ENCODE data around the gene MLC1.

Gene MLC1

DNA sequence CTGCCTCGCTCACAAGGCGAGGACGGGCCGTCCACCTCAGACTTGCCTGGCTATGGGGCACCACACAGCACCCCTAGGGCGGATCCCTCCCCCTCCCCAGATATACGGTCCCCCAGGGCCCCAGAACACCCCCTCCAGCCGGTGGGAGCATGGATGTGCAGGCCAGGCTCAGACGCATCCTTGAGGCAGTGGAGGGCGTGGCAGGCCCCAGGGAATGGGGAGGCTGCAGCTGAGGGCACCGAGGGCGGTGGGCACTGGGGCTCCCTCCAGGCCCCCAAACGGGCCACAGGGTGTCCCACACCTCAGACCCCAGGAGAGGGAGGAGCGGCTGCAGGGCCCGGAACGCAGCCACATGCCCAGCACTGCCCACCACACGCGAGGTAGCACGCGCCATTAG, 39.2 kb downstream of the MLC1 start:
- in situ Hi-C loops (cut with HindIII; ENCODE audit: low pct_unique_long_range_greater_than_20kb, low sequenced_read_pairs): no loop called here
- TF ChIP-seq JUND (IDR thresholded peaks at IDR 0.05; ENCODE audit: low read depth): no peak

DNA sequence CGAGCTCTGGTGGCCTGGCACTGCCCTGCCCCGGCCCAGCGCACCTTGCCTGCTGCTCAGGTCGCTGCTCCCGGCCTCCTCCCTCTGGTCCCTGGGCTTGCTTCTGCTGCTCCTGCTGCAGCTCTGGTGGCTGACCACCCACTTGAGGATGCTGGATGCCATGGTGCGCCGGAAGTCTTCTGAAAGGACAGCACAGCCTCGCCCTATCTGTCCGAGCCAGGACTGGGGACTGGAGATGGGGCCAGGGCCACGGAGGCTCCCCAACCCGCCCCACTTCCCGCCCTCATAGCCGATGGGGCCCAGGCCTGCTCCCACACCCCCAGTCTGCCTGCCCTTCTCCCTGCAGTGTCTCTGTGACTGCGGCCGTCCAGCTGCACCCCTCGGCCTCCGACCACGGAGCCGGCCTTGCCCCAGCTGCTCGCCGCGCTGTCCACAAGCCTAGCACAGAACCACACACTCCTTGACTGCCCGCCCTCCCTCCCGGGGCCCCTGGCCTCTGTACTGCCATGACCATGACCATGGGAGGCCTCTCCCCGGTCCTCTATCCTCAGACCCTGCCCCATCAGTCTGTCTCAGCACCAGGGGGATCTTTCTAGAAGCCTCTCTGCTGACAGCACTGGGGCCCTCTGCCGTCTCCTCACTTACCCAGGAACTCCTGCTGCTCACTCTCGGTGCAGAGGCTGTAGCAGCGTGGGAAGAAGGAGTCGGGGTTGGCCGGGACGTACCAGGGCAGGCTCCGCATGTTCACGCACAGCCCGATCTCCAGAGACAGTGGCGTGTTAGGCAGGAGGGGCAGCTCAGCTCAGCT, 39.8 kb downstream of the MLC1 start:
- TF ChIP-seq JUND (IDR thresholded peaks at IDR 0.05; ENCODE audit: low read depth): no peak
- in situ Hi-C loops (cut with HindIII; ENCODE audit: low pct_unique_long_range_greater_than_20kb, low sequenced_read_pairs): no loop called here

More for the DNA sequence above, 39.2 kb downstream of the MLC1 start:
- DNase-seq (ENCODE audit: low read depth in 1 of 2, low spot score in 1 of 2): no peak

DNA sequence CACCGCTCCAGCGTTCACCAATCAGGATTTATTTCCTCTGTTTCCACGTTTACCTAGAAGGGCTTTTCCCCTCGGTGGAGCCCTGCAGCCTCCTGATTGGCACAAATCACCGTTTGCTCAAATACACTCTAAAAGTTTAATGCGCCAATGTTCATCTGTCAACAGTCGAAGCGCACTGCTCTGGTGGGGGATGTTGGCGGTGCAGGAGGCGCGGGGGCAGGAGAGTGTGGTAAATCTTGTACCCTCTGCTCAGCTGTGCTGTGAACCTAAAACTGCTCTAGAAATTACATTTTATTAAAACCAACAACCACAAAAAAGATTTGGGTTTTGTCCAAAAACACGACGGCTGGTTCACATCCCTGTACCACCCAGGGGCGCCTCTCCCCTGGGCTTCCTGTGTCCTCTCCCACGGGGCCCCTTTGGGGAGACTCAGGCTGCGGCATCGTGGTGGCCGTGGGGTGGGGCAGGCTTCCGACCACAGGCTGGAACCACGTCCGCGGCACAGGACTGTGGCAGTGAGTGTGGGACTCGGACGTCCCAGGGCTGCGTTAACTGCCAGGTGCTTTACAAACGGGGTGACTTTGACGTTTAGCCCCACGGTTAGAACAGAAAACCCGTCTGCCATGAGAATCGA, 40.6 kb downstream of the MLC1 start:
- no peak for TF ChIP-seq JUND (IDR thresholded peaks at IDR 0.05; ENCODE audit: low read depth)
- in situ Hi-C loops (cut with HindIII; ENCODE audit: low pct_unique_long_range_greater_than_20kb, low sequenced_read_pairs): no loop called here
- no peak for DNase-seq (ENCODE audit: low read depth in 1 of 2, low spot score in 1 of 2)

More for the DNA sequence above, 39.8 kb downstream of the MLC1 start:
- no peak for DNase-seq (ENCODE audit: low read depth in 1 of 2, low spot score in 1 of 2)

DNA sequence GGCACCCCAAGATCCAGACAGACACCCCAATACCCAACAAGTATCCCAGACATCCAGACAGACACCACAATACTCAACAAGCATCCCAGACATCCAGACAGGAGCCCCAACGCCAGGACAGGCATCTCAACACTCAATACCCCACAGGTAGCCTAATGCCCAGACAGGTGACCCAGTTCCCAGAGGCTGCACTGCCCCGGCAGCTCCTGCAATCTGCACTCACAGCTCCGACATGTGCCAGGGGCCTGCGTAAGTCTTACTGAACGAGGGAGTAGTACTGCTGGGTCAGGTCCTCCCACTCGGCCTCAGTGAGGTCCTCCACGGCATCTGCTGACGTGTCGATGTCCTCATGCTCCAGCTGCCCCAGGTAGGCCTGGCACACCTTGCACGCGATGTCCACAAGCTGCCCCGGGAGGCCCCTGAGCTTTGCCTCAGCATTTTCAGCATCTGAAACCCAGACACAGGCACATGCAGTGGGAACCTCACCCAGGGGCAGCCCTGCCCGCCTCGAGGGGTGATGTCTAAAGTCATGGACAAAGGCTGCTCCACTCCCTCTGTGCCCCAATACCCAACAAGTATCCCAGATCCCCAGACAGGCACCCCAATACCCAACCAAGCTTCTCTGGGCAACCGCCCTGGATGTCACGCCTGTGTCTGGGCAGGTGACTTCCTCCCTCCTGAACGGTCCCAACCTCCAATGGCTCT, 43.7 kb downstream of the MLC1 start:
- TF ChIP-seq JUND (IDR thresholded peaks at IDR 0.05; ENCODE audit: low read depth): no peak
- DNase-seq (ENCODE audit: low read depth in 1 of 2, low spot score in 1 of 2): no peak
- in situ Hi-C loops (cut with HindIII; ENCODE audit: low pct_unique_long_range_greater_than_20kb, low sequenced_read_pairs): no loop called here

DNA sequence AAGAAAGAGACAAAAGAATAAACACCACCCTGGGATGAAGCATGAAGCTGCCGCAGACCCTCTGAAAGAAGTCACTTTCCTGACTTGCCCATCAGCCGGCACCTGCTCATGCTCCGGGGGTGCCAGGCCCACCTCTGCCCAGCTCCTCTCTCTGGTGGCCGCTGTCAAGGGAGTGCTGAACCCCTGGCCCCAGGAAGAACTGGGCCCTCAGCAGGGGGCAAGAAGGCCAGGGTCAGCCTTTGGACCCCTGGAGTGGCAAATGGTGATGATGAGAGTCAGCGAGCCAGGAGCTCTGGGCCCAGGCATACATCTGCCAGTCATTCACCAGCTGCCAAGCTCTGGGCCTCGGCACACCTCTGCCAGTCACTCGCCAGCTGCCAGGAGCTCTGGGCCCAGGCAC, 44.5 kb downstream of the MLC1 start:
- no peak for TF ChIP-seq JUND (IDR thresholded peaks at IDR 0.05; ENCODE audit: low read depth)
- DNase-seq (ENCODE audit: low read depth in 1 of 2, low spot score in 1 of 2): no peak
- in situ Hi-C loops (cut with HindIII; ENCODE audit: low pct_unique_long_range_greater_than_20kb, low sequenced_read_pairs): no loop called here

DNA sequence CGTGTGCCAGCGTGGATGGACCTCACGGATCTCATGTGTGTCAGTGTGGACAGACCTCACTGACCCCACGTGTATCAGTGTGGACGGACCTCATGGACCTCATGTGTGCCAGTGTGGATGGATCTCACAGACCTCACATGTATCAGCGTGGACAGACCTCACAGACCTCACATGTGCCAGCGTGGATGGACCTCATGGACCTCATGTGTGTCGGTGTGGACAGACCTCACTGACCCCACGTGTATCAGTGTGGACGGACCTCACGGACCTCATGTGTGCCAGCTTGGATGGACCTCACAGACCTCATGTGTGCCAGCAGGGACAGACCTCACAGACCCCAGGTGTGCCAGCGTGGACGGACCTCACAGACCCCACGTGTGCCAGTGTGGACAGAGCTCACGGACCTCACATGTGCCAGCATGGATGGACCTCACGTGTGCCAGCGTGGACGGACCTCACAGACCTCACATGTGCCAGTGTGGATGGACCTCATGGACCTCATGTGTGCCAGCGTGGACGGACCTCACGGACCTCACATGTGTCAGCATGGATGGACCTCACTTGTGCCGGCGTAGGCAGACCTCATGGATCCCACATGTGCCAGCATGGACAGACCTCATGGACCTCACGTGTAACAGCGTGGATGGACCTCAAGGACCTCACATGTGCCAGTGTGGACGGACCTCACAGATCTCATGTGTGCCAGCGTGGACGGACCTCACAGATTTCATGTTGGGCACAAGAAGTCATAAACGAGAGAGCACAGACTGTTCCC, 45.4 kb downstream of the MLC1 start:
- in situ Hi-C loops (cut with HindIII; ENCODE audit: low pct_unique_long_range_greater_than_20kb, low sequenced_read_pairs): no loop called here
- DNase-seq (ENCODE audit: low read depth in 1 of 2, low spot score in 1 of 2): no peak
- TF ChIP-seq JUND (IDR thresholded peaks at IDR 0.05; ENCODE audit: low read depth): no peak

DNA sequence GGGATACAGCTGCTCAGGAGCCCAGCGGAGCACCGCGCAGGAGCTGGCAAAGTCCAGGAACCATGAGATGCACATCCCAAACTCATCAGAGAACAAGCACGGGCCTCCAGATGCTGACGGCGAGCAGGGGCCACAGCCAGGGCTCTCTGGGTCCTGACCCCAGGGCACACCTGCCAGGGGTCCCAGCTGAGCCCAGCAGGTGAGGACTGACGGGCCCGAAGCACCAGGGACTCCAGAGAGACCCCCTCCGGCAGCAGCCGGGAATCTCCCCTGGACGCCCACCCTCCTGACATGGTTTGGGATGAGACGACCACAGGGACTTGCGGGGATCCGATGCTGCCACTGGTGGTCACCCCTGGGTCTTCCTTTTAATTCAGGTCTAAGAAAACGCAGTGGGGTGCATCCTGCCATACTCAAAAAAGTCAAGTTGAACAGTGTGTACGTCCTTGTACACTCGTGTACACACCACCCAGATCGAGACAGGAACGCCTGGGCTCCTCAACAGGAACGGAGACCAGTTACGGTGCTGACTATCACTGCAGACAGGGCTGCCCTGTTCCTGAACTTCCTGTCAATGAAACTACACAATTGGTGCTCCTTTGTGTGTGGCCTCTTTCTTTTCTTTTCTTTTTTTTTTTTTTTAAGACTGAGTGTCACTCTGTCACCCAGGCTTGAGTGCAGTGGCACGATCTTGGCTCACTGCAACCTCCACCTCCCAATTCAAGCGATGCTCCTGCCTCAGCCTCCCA, 49.1 kb downstream of the MLC1 start:
- in situ Hi-C loops (cut with HindIII; ENCODE audit: low pct_unique_long_range_greater_than_20kb, low sequenced_read_pairs): no loop called here
- no peak for DNase-seq (ENCODE audit: low read depth in 1 of 2, low spot score in 1 of 2)
- TF ChIP-seq JUND (IDR thresholded peaks at IDR 0.05; ENCODE audit: low read depth): no peak

DNA sequence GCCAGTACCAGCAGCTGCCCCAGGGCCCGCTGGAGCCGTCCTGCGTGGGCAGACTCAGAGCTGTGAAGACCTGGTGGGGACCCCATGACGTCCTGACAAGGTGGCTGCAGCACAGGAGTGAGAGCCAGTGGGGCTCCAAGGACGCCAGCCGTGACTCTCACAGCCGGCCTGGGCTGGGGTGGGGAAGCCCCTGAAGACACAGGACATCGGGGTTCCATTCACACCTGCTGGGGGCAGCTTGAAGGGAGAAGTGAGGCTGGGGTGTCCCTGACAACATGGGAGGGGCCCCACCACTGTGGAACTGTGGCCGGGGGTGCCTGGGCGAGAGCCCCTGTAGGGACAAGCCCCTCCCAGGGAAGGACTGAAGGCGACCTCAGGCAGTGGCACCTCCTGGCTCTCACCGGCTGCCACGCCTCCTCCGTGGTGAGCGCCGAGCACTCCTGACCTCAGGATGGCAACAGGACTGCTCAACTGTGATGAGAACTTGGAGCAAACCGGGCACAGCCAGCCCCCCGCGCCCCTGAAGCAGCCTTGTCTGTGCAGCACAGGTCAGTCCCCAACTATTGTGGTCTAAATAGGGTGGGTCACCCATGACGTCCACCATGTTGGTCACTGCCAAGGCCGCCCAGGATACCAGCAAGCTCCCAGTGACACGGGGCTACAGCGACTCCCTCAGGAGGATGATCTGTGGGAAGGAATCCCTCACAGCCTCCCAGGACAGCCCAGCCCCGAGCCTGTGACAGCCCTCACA, 49.9 kb downstream of the MLC1 start:
- DNase-seq (ENCODE audit: low read depth in 1 of 2, low spot score in 1 of 2): no peak
- in situ Hi-C loops (cut with HindIII; ENCODE audit: low pct_unique_long_range_greater_than_20kb, low sequenced_read_pairs): no loop called here
- TF ChIP-seq JUND (IDR thresholded peaks at IDR 0.05; ENCODE audit: low read depth): no peak

DNA sequence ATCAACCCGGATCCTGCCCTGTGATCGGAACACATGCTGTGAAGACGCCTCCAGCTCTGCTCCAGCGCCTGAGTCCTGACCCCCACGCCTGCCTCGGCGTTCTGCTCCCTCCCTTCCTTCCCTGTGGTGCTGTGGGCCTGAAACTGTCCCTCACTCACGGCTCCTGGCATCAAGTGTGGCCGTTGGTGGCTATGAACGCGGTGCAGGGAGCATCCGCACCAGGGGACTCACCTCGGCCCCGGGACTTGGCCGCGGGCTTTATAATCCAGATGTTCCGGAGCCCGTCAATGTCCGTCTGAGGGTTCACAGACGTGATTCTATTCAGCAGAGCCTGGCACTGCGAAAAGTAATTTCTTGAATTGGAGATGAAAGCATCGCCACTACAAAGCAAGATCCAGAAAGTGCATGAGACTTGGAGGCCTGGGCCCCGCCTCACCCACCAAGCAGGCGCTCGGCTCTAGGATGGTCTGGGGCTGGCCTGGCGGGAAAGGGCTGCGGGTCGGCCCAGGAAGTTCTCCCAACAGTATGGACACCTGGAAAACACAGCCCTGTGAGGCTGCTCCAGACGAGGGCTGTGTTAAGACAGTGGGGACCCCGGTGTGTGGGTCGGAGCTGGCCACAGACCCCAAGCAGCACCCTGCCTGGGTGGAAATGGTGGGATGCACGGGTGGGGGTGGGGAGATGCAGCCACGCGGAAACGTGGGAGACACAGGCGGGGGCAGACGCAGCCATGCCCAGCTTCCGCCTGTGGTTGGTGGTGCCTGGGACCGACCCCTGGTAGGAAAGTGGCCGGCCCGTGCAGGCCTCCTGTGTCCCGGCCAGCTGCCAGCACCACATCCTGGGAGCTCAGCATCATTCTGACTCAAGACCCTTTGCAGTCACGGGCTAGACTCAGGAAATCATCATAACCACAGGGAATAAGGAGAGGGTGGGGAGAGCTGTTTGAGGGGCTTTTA, 50.8 kb downstream of the MLC1 start:
- no peak for DNase-seq (ENCODE audit: low read depth in 1 of 2, low spot score in 1 of 2)
- TF ChIP-seq JUND (IDR thresholded peaks at IDR 0.05; ENCODE audit: low read depth): no peak
- in situ Hi-C loops (cut with HindIII; ENCODE audit: low pct_unique_long_range_greater_than_20kb, low sequenced_read_pairs): no loop called here

DNA sequence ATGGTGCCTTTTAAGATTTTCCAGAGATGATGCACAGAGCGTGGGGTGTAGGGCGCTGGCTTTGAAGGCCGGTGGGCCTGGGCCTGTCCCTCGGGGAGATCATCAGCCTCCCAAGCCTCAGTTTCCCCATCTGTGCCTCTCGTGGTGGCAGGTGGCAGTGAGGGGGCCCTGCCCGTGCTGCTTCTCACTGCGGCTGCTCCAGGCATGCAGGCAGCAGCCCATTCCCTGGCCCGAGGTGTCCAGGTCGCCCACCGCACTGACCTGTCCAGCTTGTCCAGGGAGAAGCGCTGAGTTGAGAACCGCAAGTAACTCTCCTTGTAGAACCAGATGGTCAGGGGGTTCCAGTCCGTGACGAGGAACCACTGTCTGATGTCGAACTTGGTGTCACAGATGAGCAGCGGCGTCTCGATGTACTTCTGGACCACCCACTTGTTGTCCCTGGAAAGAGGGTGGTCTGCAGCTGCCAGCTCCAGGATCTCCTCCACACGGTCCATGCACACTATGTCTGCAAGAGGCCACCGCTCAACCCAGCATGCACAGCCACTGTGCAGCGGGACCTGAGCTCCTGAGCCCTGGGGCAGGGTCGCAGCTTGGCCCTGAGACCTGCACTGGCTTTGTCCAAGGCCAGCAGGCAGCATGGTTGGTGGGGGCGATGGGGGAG, 52.2 kb downstream of the MLC1 start:
- TF ChIP-seq JUND (IDR thresholded peaks at IDR 0.05; ENCODE audit: low read depth): no peak
- DNase-seq (ENCODE audit: low read depth in 1 of 2, low spot score in 1 of 2): no peak
- in situ Hi-C loops (cut with HindIII; ENCODE audit: low pct_unique_long_range_greater_than_20kb, low sequenced_read_pairs): no loop called here
